ENCODE measurements around the gene ADARB2. TPM values are rescaled to one million over a fixed set of nuclear protein-coding genes. Genes with fewer than 3 reads are reported as not detected.

ADARB2 gene
- total RNA-seq, 1 donor from 2014 or later = 0.08 TPM

- H3K36me3 ChIP-seq (ENCODE audit: control insufficient read depth, insufficient read depth, low read length) = no peaks in the 10 kb centered on the region
- H3K4me3 ChIP-seq (ENCODE audit: low read depth, low read length) = no peak overlapping the region
- no peak for DNase-seq (ENCODE audit: low read depth)
- H3K27me3 ChIP-seq (ENCODE audit: control insufficient read depth, insufficient read depth, low read length) = peaks cover 2% of the 10 kb centered on the region
- TF ChIP-seq CTCF (IDR thresholded peaks at IDR 0.05; ENCODE audit: insufficient read depth, low read length, poor library complexity, severe bottlenecking) = no peak
These were observed 14.8 kb upstream of the ADARB2 start for GRCh38 chr10:1752153-1752552.

GRCh38 chr10:1747590-1748157, 10.3 kb upstream of the ADARB2 start:
- no peak for TF ChIP-seq CTCF (IDR thresholded peaks at IDR 0.05; ENCODE audit: insufficient read depth, low read length, poor library complexity, severe bottlenecking)
- Histone ChIP-seq H3K36me3 (ENCODE audit: control insufficient read depth, insufficient read depth, low read length) (no peaks in the 10 kb centered on the region), H3K4me3 (ENCODE audit: low read depth, low read length) (no peak overlapping the region), H3K27me3 (ENCODE audit: control insufficient read depth, insufficient read depth, low read length) (no peaks in the 10 kb centered on the region)
- DNase-seq (ENCODE audit: low read depth) = no peak

GRCh38 chr10:1746796-1747195, 9.5 kb upstream of the ADARB2 start:
- Histone ChIP-seq H3K4me3 (ENCODE audit: low read depth, low read length) (no peak overlapping the region), H3K27me3 (ENCODE audit: control insufficient read depth, insufficient read depth, low read length) (no peaks in the 10 kb centered on the region), H3K36me3 (ENCODE audit: control insufficient read depth, insufficient read depth, low read length) (no peaks in the 10 kb centered on the region)
- TF ChIP-seq CTCF (IDR thresholded peaks at IDR 0.05; ENCODE audit: insufficient read depth, low read length, poor library complexity, severe bottlenecking) = no peak
- DNase-seq (ENCODE audit: low read depth) = no peak

- Histone ChIP-seq H3K27me3 (ENCODE audit: control insufficient read depth, insufficient read depth, low read length) (no peaks in the 10 kb centered on the region), H3K36me3 (ENCODE audit: control insufficient read depth, insufficient read depth, low read length) (no peaks in the 10 kb centered on the region), H3K4me3 (ENCODE audit: low read depth, low read length) (no peak overlapping the region)
- no peak for TF ChIP-seq CTCF (IDR thresholded peaks at IDR 0.05; ENCODE audit: insufficient read depth, low read length, poor library complexity, severe bottlenecking)
- no peak for DNase-seq (ENCODE audit: low read depth)
These were observed 8.6 kb upstream of the ADARB2 start for GRCh38 chr10:1745780-1746456.

- Histone ChIP-seq H3K4me3 (ENCODE audit: low read depth, low read length) (no peak overlapping the region), H3K36me3 (ENCODE audit: control insufficient read depth, insufficient read depth, low read length) (no peaks in the 10 kb centered on the region), H3K27me3 (ENCODE audit: control insufficient read depth, insufficient read depth, low read length) (peaks cover 5% of the 10 kb centered on the region)
- no peak for TF ChIP-seq CTCF (IDR thresholded peaks at IDR 0.05; ENCODE audit: insufficient read depth, low read length, poor library complexity, severe bottlenecking)
- no peak for DNase-seq (ENCODE audit: low read depth)
These were observed 7.2 kb upstream of the ADARB2 start for GRCh38 chr10:1744524-1744923.

- no peak for TF ChIP-seq CTCF (IDR thresholded peaks at IDR 0.05; ENCODE audit: insufficient read depth, low read length, poor library complexity, severe bottlenecking)
- Histone ChIP-seq H3K36me3 (ENCODE audit: control insufficient read depth, insufficient read depth, low read length) (no peaks in the 10 kb centered on the region), H3K4me3 (ENCODE audit: low read depth, low read length) (no peak overlapping the region), H3K27me3 (ENCODE audit: control insufficient read depth, insufficient read depth, low read length) (peaks cover 8% of the 10 kb centered on the region)
- no peak for DNase-seq (ENCODE audit: low read depth)
These were observed 5.8 kb upstream of the ADARB2 start for GRCh38 chr10:1743141-1743540.

Measured in kidney epithelial cell (primary cell).